ENCODE data around the gene COP1. TPM values are rescaled to one million over a fixed set of nuclear protein-coding genes. Genes with fewer than 3 reads are reported as not detected.

The COP1 gene
- total RNA-seq, 4 donors from 2014 or later, result 74.1 to 104 (median 87.5) TPM

DNA sequence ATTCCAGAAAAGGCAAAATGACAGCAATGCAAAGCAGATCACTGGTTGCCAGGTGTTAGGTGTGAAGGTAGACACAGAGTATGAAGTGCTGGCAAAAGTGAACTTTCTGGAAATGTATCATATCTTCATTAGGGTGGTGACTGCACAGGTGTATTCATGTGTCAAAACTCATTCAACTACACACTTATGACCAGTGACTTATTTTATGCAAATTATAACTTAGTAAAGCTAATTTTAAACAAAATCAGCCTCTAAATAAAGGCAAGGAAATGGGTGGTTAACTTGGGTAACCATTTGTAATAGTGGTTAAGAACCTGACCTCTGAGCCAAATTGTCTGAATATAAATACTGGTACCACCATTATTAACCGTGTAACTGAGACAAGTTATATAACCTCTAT, 7.4 kb downstream of the COP1 start:
- Histone ChIP-seq H3K4me3 (no peak overlapping the region), H3K36me3 (no peaks in the 10 kb centered on the region), H3K27me3 (no peaks in the 10 kb centered on the region), H3K27ac (no peak overlapping the region), H3K9me3 (no peaks in the 10 kb centered on the region), H3K4me1 (peaks cover 0 to 46% (median 9%) of the 10 kb centered on the region in 4 donors)
- DNase-seq (ENCODE audit: low spot score in 2 of 2), result no peak
- 77 to 86% methylated on average over 1 of the region's 1 CpG for WGBS, 2 donors
- TF ChIP-seq EP300 (IDR thresholded peaks at IDR 0.05) (no peak), POLR2A (IDR thresholded peaks at IDR 0.05) (no peak)
- TF ChIP-seq, protein P1, sequence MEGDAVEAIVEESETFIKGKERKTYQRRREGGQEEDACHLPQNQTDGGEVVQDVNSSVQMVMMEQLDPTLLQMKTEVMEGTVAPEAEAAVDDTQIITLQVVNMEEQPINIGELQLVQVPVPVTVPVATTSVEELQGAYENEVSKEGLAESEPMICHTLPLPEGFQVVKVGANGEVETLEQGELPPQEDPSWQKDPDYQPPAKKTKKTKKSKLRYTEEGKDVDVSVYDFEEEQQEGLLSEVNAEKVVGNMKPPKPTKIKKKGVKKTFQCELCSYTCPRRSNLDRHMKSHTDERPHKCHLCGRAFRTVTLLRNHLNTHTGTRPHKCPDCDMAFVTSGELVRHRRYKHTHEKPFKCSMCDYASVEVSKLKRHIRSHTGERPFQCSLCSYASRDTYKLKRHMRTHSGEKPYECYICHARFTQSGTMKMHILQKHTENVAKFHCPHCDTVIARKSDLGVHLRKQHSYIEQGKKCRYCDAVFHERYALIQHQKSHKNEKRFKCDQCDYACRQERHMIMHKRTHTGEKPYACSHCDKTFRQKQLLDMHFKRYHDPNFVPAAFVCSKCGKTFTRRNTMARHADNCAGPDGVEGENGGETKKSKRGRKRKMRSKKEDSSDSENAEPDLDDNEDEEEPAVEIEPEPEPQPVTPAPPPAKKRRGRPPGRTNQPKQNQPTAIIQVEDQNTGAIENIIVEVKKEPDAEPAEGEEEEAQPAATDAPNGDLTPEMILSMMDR (IDR thresholded peaks at IDR 0.05), result no peak

DNA sequence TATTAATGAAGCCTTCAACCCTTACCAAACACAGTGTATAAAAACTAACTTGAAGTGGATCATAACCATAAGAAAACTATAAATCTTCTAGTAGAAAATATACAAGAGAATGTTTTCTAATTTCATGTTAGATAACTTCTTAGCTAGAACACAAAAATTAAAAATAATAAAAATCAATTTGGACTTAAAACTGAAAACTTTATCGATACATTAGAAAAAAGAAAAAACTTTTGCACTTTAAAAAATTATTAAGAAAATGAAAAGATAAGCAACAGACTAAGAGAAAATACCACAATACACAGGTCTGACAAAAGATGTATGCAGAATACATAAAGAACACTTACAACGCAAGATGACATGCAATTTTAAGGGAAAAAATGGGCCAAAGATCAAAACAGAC, 8.7 kb downstream of the COP1 start:
- TF ChIP-seq, protein P1 (IDR thresholded peaks at IDR 0.05), result no peak
- TF ChIP-seq EP300 (IDR thresholded peaks at IDR 0.05), result no peak
- TF ChIP-seq POLR2A (IDR thresholded peaks at IDR 0.05), result no peak
- no peak overlapping the region for H3K27ac ChIP-seq
- H3K36me3 ChIP-seq, result no peaks in the 10 kb centered on the region
- no peaks in the 10 kb centered on the region for H3K9me3 ChIP-seq
- H3K4me1 ChIP-seq, result peaks cover 0 to 38% (median 0%) of the 10 kb centered on the region in 4 donors
- H3K27me3 ChIP-seq, result no peaks in the 10 kb centered on the region
- WGBS, 2 donors, result 98 to 99% methylated on average over 2 of the region's 2 CpGs
- no peak for DNase-seq (ENCODE audit: low spot score in 2 of 2)
- no peak overlapping the region for H3K4me3 ChIP-seq

DNA sequence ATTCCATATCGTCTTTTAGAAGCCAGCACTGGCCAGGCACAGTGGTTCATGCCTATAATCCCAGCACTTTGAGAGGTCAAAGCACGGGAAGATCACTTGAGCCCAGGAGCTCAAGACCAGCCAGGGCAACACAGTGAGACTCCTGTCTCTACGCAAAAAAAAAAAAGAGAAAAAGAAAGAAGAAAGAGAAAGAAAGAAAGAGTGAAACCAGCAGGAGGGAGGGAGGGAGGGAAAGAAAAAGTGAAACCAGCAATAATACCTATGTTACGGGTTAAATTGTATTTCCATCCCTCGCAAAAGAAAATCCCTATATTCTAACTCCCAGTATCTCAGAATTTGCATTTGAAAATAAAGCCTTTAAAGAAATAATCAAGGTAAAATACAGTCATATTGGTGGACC, 10.4 kb downstream of the COP1 start:
- WGBS, 2 donors, result 92 to 94% methylated on average over 5 of the region's 5 CpGs
- Histone ChIP-seq H3K27ac (no peak overlapping the region), H3K27me3 (no peaks in the 10 kb centered on the region), H3K36me3 (no peaks in the 10 kb centered on the region), H3K9me3 (no peaks in the 10 kb centered on the region), H3K4me3 (no peak overlapping the region), H3K4me1 (peaks cover 0 to 37% (median 0%) of the 10 kb centered on the region in 4 donors)
- DNase-seq (ENCODE audit: low spot score in 2 of 2), result no peak
- TF ChIP-seq POLR2A (IDR thresholded peaks at IDR 0.05), result no peak
- TF ChIP-seq, protein P1 (IDR thresholded peaks at IDR 0.05), result no peak
- no peak for TF ChIP-seq EP300 (IDR thresholded peaks at IDR 0.05)

DNA sequence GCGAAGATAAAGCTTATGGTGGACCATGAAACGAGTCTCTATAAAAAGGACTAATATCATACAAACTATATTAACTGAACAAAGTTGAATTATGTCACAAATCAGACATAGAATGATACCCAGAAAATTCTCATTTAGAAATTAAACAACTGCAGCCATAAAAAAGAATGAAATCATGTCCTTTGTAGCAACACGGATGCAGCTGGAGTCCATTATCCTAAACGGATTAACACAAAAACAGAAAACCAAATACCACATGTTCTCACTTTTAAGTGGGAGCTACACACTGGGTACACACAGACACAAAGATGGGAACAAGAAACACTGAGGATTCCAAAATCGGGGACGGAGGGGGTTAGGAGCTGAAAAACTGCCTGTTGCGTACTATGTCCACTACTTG, 11.5 kb downstream of the COP1 start:
- Histone ChIP-seq H3K4me3 (no peak overlapping the region), H3K9me3 (no peaks in the 10 kb centered on the region), H3K4me1 (peaks cover 0 to 25% (median 0%) of the 10 kb centered on the region in 4 donors), H3K27me3 (no peaks in the 10 kb centered on the region), H3K36me3 (no peaks in the 10 kb centered on the region), H3K27ac (no peak overlapping the region)
- DNase-seq (ENCODE audit: low spot score in 2 of 2), result no peak
- no peak for TF ChIP-seq POLR2A (IDR thresholded peaks at IDR 0.05)
- TF ChIP-seq, protein P1 (IDR thresholded peaks at IDR 0.05), result no peak
- TF ChIP-seq EP300 (IDR thresholded peaks at IDR 0.05), result no peak
- 62 to 77% methylated on average over 7 of the region's 7 CpGs for WGBS, 2 donors

DNA sequence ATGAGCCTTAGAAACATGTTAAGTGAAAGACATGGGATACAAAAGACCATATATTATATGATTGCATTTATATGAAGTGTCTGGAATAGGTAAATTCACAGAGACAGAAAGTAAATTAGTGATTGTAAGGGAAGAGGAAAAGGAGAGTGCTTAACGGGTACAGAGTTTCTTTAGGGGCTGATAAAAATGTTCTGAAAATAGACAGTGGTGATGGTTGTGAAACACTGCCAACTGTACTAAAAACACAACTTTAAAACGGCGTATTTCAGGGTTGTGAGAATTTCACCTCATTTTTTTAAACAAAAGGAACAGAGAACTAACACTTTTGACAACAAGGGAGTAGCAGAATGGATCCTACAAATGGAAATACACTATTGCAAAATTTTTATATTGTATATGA, 13.4 kb downstream of the COP1 start:
- Histone ChIP-seq H3K4me1 (peaks cover 0 to 13% (median 0%) of the 10 kb centered on the region in 4 donors), H3K4me3 (no peak overlapping the region), H3K27ac (no peak overlapping the region), H3K36me3 (no peaks in the 10 kb centered on the region), H3K9me3 (no peaks in the 10 kb centered on the region), H3K27me3 (no peaks in the 10 kb centered on the region)
- TF ChIP-seq, protein P1 (IDR thresholded peaks at IDR 0.05), result no peak
- TF ChIP-seq EP300 (IDR thresholded peaks at IDR 0.05), result no peak
- no peak for TF ChIP-seq POLR2A (IDR thresholded peaks at IDR 0.05)
- DNase-seq (ENCODE audit: low spot score in 2 of 2), result no peak
- 72 to 87% methylated on average over 3 of the region's 3 CpGs for WGBS, 2 donors

Measured in tibial nerve (tissue), 4 donors.